CD14-positive monocyte (primary cell): ENCODE measurements around the gene PIK3R3. TPM values are rescaled to one million over a fixed set of nuclear protein-coding genes. Genes with fewer than 3 reads are reported as not detected.

ENCODE experiments used
- DNase-seq, 3 donors: peaks; one replicate each; pipeline ENCODE4 v3.0.0-alpha.2; 2011 to 2022
- H2AFZ ChIP-seq: 2 replicates; pipeline ENCODE4 v1.6.0; 2012; ENCODE audit warnings: mild to moderate bottlenecking, low read depth, low read length, inconsistent platforms; ENCODE audit not compliant: insufficient read depth, poor library complexity, severe bottlenecking
- H3K27ac ChIP-seq, 2 donors: 1 replicate in 1 of 2; 2 replicates in 1 of 2; pipeline ENCODE4 v1.5.1; 2012 to 2013; ENCODE audit warnings: low read length in 2 of 2, control low read depth in 1 of 2, inconsistent platforms in 1 of 2, low read depth in 1 of 2, mild to moderate bottlenecking in 1 of 2
- H3K27me3 ChIP-seq, 2 donors: one replicate each; pipeline versions ENCODE4 v1.6.0 to v1.6.1; 2011 to 2013; ENCODE audit warnings: low read length in 2 of 2; ENCODE audit not compliant: control insufficient read depth in 2 of 2, insufficient read depth in 2 of 2
- H3K36me3 ChIP-seq, 2 donors: replicated peaks in 1 of 2; 1 replicate in 1 of 2; 2 replicates in 1 of 2; pipeline versions ENCODE4 v1.5.1 to v1.6.1; 2012 to 2013; ENCODE audit warnings: low read length in 2 of 2, control low read depth in 1 of 2, inconsistent platforms in 1 of 2, mild to moderate bottlenecking in 1 of 2; ENCODE audit not compliant: insufficient read depth in 2 of 2, control insufficient read depth in 1 of 2
- H3K4me1 ChIP-seq, 2 donors: 1 replicate in 1 of 2; 2 replicates in 1 of 2; pipeline versions ENCODE4 v1.5.1 to v1.6.1; 2012 to 2013; ENCODE audit warnings: low read length in 2 of 2, control low read depth in 1 of 2, inconsistent platforms in 1 of 2, mild to moderate bottlenecking in 1 of 2, moderate library complexity in 1 of 2; ENCODE audit not compliant: insufficient read depth in 2 of 2, control insufficient read depth in 1 of 2
- H3K4me2 ChIP-seq: replicated peaks from 2 replicates; pipeline ENCODE3; 2012; ENCODE audit warnings: low read length, moderate library complexity, mild to moderate bottlenecking; ENCODE audit not compliant: poor library complexity, severe bottlenecking; ENCODE audit errors: extremely low read depth
- H3K4me3 ChIP-seq, 3 experiments: fragments of 200-600 bp in 1 of 3; sonication (generic) in 1 of 3; replicated peaks in 1 of 3; 1 replicate in 2 of 3; 2 replicates in 1 of 3; pipeline ENCODE4 v1.5.1; 2011 to 2013; ENCODE audit warnings: low read length in 3 of 3, mild to moderate bottlenecking in 3 of 3, control low read depth in 2 of 3, low read depth in 2 of 3, inconsistent platforms in 1 of 3, moderate library complexity in 1 of 3
- H3K79me2 ChIP-seq: 2 replicates; pipeline ENCODE4 v1.6.0; 2012; ENCODE audit warnings: mild to moderate bottlenecking, control low read depth, inconsistent platforms, low read length, moderate library complexity; ENCODE audit not compliant: insufficient read depth
- H3K9ac ChIP-seq: 2 replicates; pipeline ENCODE4 v1.6.0; 2017; ENCODE audit warnings: low read length, mild to moderate bottlenecking; ENCODE audit not compliant: insufficient read depth, poor library complexity, severe bottlenecking
- H3K9me3 ChIP-seq, 2 donors: replicated peaks in 1 of 2; 1 replicate in 1 of 2; 2 replicates in 1 of 2; pipeline versions ENCODE4 v1.5.1 to v1.6.1; 2012 to 2013; ENCODE audit warnings: low read length in 2 of 2, control low read depth in 1 of 2; ENCODE audit not compliant: control insufficient read depth in 1 of 2, insufficient read depth in 1 of 2
- H4K20me1 ChIP-seq: 2 replicates; pipeline ENCODE4 v1.6.0; 2012; ENCODE audit warnings: mild to moderate bottlenecking, low read length, control low read depth, moderate library complexity; ENCODE audit not compliant: insufficient read depth
- H3K27ac Mint-ChIP-seq, 7 donors: one replicate each; pipeline ENCODE4 v1.8.0; 2020; ENCODE audit warnings: mild to moderate bottlenecking in 7 of 7, mixed read lengths in 7 of 7, moderate library complexity in 6 of 7, inconsistent platforms in 2 of 7
- H3K27me3 Mint-ChIP-seq, 3 donors: one replicate each; pipeline ENCODE4 v1.8.0; 2021 to 2022; ENCODE audit warnings: low read depth in 3 of 3, mild to moderate bottlenecking in 3 of 3, mixed read lengths in 3 of 3, moderate library complexity in 3 of 3, inconsistent platforms in 1 of 3
- H3K36me3 Mint-ChIP-seq, 2 donors: one replicate each; pipeline ENCODE4 v1.8.0; 2020; ENCODE audit warnings: mixed read lengths in 2 of 2, inconsistent platforms in 1 of 2, mild to moderate bottlenecking in 1 of 2
- H3K4me1 Mint-ChIP-seq: one replicate; pipeline ENCODE4 v1.8.0; 2020; ENCODE audit warnings: mild to moderate bottlenecking, mixed read lengths
- H3K4me3 Mint-ChIP-seq, 2 donors: one replicate each; pipeline ENCODE4 v1.8.0; 2020; ENCODE audit warnings: mild to moderate bottlenecking in 2 of 2, mixed read lengths in 2 of 2, moderate library complexity in 1 of 2
- H3K9me3 Mint-ChIP-seq, 7 donors: one replicate each; pipeline ENCODE4 v1.8.0; 2020 to 2022; ENCODE audit warnings: mixed read lengths in 7 of 7, mild to moderate bottlenecking in 6 of 7, moderate library complexity in 6 of 7, inconsistent platforms in 2 of 7
- WGBS: methylation state at CpG from one replicate; pipeline ENCODE4 v1.1.5; 2013; ENCODE audit warnings: missing lambda C conversion rate; ENCODE audit not compliant: insufficient coverage; 5-methylcytosine and 5-hydroxymethylcytosine counted together
- intact Hi-C, 2 donors: fragments of 100-400 bp; cut with micrococcal nuclease; formaldehyde crosslinking; loops; one replicate each; pipeline versions ENCODE4 v1.15.0 to v1.15.1; 2023
- polyA plus RNA-seq, 3 donors: library from polyadenylated mRNA; depleted of rRNA in 1 of 3; unstranded in 2 of 3; stranded (reverse) in 1 of 3; fragments of 300-500 nt in 2 of 3; fragments of >200 nt in 1 of 3; fragmentation: Illumina TruSeq in 2 of 3; gene quantifications; 1 replicate in 2 of 3; 2 replicates in 1 of 3; pipeline ENCODE4 v1.2.3, GENCODE V29; 2012 to 2021
- TF ChIP-seq, protein P1 (sequence below): fragments of 200-600 bp; IDR thresholded peaks from one replicate; pipeline ENCODE4 v1.8.0; 2022; ENCODE audit warnings: antibody characterized with exemption, mild to moderate bottlenecking

The PIK3R3 gene
- polyA plus RNA-seq, 3 donors = 0.09 to 0.28 (median 0.17) TPM

DNA sequence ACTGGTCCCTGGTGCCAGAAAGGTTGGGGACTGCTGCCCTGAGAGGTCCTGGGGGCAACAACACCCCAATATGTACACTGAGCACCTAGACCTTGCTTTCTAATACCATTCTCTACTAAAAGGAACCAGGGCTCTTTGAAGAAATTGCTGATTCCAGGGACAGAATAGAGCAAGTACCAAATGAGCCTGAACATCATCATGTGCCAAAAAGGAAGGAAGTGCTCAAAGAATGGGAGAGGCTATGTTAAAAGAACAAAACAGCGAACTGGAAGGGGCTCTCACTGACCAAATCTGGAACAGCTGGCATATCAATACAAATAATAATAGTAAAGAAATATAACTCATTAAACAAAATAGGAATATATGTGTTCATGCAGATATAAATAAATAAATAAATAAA lies 50.8 kb downstream of the PIK3R3 start:
- TF ChIP-seq, protein P1, sequence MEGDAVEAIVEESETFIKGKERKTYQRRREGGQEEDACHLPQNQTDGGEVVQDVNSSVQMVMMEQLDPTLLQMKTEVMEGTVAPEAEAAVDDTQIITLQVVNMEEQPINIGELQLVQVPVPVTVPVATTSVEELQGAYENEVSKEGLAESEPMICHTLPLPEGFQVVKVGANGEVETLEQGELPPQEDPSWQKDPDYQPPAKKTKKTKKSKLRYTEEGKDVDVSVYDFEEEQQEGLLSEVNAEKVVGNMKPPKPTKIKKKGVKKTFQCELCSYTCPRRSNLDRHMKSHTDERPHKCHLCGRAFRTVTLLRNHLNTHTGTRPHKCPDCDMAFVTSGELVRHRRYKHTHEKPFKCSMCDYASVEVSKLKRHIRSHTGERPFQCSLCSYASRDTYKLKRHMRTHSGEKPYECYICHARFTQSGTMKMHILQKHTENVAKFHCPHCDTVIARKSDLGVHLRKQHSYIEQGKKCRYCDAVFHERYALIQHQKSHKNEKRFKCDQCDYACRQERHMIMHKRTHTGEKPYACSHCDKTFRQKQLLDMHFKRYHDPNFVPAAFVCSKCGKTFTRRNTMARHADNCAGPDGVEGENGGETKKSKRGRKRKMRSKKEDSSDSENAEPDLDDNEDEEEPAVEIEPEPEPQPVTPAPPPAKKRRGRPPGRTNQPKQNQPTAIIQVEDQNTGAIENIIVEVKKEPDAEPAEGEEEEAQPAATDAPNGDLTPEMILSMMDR = no peak
- Histone ChIP-seq H4K20me1 (no peaks in the 10 kb centered on the region), H3K4me3 (no peak overlapping the region), H3K9me3 (no peaks in the 10 kb centered on the region), H3K36me3 (no peaks in the 10 kb centered on the region), H3K4me2 (no peak overlapping the region), H3K4me1 (no peaks in the 10 kb centered on the region), H3K27ac (no peak overlapping the region), H3K79me2 (no peaks in the 10 kb centered on the region), H3K27me3 (no peaks in the 10 kb centered on the region), H3K9ac (no peak overlapping the region), H2AFZ (no peak overlapping the region)
- peaks cover 0 to 3% (median 0%) of the 10 kb centered on the region in 7 donors for H3K9me3 Mint-ChIP-seq
- H3K27me3 Mint-ChIP-seq = no peaks in the 10 kb centered on the region
- H3K36me3 Mint-ChIP-seq = no peaks in the 10 kb centered on the region
- H3K4me1 Mint-ChIP-seq = peaks cover 7% of the 10 kb centered on the region
- intact Hi-C loops = no loop called here
- no peak overlapping the region for H3K27ac Mint-ChIP-seq
- no CpG with 5 or more reads among the region's 1 CpG for WGBS
- H3K4me3 Mint-ChIP-seq = no peak overlapping the region
- no peak for DNase-seq

DNA sequence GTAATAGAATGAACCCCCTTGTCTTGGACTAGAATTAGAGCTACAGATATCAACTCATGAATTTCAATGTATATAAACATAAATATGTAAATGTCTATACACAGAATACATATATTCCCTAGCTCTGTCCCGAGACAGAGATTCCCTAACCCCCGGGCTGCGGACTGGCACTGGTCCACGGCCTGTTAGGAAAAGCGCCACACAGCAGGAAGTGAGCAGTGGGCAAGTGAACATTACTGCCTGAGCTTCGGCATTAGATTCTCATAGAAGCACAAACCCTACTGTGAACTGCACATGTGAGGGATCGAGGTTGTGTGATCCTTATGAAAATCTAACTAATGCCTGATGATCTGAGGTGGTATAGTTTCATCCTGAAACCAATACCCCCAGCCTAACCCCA lies 51.2 kb downstream of the PIK3R3 start:
- H3K36me3 ChIP-seq = no peaks in the 10 kb centered on the region
- no peaks in the 10 kb centered on the region for H3K27me3 ChIP-seq
- Mint-ChIP-seq H3K36me3 (no peaks in the 10 kb centered on the region), H3K4me3 (no peak overlapping the region), H3K27me3 (no peaks in the 10 kb centered on the region), H3K27ac (no peak overlapping the region), H3K9me3 (peaks cover 0 to 3% (median 0%) of the 10 kb centered on the region in 7 donors), H3K4me1 (peaks cover 7% of the 10 kb centered on the region)
- no peak for DNase-seq
- WGBS = 97% methylated on average over 5 of the region's 7 CpGs
- intact Hi-C loops = no loop called here
- no peaks in the 10 kb centered on the region for H3K4me1 ChIP-seq
- TF ChIP-seq, protein P1 = no peak
- no peaks in the 10 kb centered on the region for H3K79me2 ChIP-seq
- no peaks in the 10 kb centered on the region for H4K20me1 ChIP-seq
- no peaks in the 10 kb centered on the region for H3K9me3 ChIP-seq
- no peak overlapping the region for H3K4me2 ChIP-seq
- H2AFZ ChIP-seq = no peak overlapping the region
- H3K9ac ChIP-seq = no peak overlapping the region
- no peak overlapping the region for H3K27ac ChIP-seq
- no peak overlapping the region for H3K4me3 ChIP-seq
